ENCODE results near the gene FUT9.

The FUT9 gene

GRCh38 chr6:96015518-96016333, at the start of gene FUT9:
FUT9 (plus strand) TSS chr6:96015974; CDS start chr6:96203156, 187,182 bp downstream.
- DNase-seq, result peak; percentile 85

GRCh38 chr6:95967594-95967993, 48.2 kb upstream of the FUT9 start:
- DNase-seq, result no peak

GRCh38 chr6:95973976-95974375, 41.8 kb upstream of the FUT9 start:
- DNase-seq, result no peak

GRCh38 chr6:95978230-95978629, 37.5 kb upstream of the FUT9 start:
- no peak for DNase-seq

GRCh38 chr6:95991906-95992305, 23.9 kb upstream of the FUT9 start:
- DNase-seq, result no peak

GRCh38 chr6:95994151-95994550, 21.6 kb upstream of the FUT9 start:
- no peak for DNase-seq

- DNase-seq, result no peak
These were observed 17.6 kb upstream of the FUT9 start for GRCh38 chr6:95998133-95998532.

GRCh38 chr6:96001891-96002575, 13.7 kb upstream of the FUT9 start:
- DNase-seq, result no peak

- no peak for DNase-seq
These were observed 13.2 kb upstream of the FUT9 start for GRCh38 chr6:96002576-96002910.

- no peak for DNase-seq
These were observed 12.9 kb upstream of the FUT9 start for GRCh38 chr6:96002912-96003311.

GRCh38 chr6:96007663-96008062, 8.1 kb upstream of the FUT9 start:
- DNase-seq, result no peak

- DNase-seq, result no peak
These were observed 2.2 kb upstream of the FUT9 start for GRCh38 chr6:96013531-96013930.

- DNase-seq, result peak; percentile 82
These were observed 792 bp upstream of the FUT9 start for GRCh38 chr6:96014846-96015517.

- DNase-seq, result peak; percentile 62
These were observed 728 bp downstream of the FUT9 start for GRCh38 chr6:96016334-96017069.

- DNase-seq, result no peak
These were observed 1.2 kb downstream of the FUT9 start for GRCh38 chr6:96017070-96017359.

- no peak for DNase-seq
These were observed 6.5 kb downstream of the FUT9 start for GRCh38 chr6:96022225-96022624.

GRCh38 chr6:96032661-96033060, 16.9 kb downstream of the FUT9 start:
- no peak for DNase-seq

- no peak for DNase-seq
These were observed 35.8 kb downstream of the FUT9 start for GRCh38 chr6:96051555-96051954.

GRCh38 chr6:96058082-96058481, 42.3 kb downstream of the FUT9 start:
- DNase-seq, result no peak

- no peak for DNase-seq
These were observed 43.8 kb downstream of the FUT9 start for GRCh38 chr6:96059586-96059985.

GRCh38 chr6:96060249-96060648, 44.5 kb downstream of the FUT9 start:
- no peak for DNase-seq

GRCh38 chr6:96065213-96065612, 49.4 kb downstream of the FUT9 start:
- DNase-seq, result no peak

- no peak for DNase-seq
These were observed 50.6 kb downstream of the FUT9 start for GRCh38 chr6:96066376-96066775.

GRCh38 chr6:96073555-96073954, 57.8 kb downstream of the FUT9 start:
- DNase-seq, result no peak

Measured in NCI-H1092 treated with DMSO at 0.1 percent for 48 hours (cell line).